H1 (cell line): Measurements from ENCODE around the gene DEK. TPM values are rescaled to one million over a fixed set of nuclear protein-coding genes. Genes with fewer than 3 reads are reported as not detected.

Source experiments
- CTCF ChIA-PET: fragments of 300-600 bp; sonication (Branson Sonifier 250); formaldehyde crosslinking; loops from one replicate; lab custom pipeline; 2021; ENCODE audit not compliant: partially characterized antibody; lab: Charles Lee
- POLR2A ChIA-PET: fragments of 300-600 bp; sonication (Branson Sonifier 250); formaldehyde crosslinking; loops from one replicate; lab custom pipeline; 2021; ENCODE audit warnings: inconsistent platforms; ENCODE audit not compliant: partially characterized antibody; lab: Charles Lee
- DNase-seq, 2 experiments: peaks; one replicate each; pipeline versions ENCODE4 v3.0.0 to v3.0.0-alpha.2; 2010 to 2022; ENCODE audit warnings: low spot score in 2 of 2, low read depth in 1 of 2, mixed read lengths in 1 of 2
- FAIRE-seq: peaks from 2 replicates; lab custom pipeline; 2011; peaks lifted over from hg19 to GRCh38; lab: Jason Lieb, UNC
- H2AFZ ChIP-seq: 2 replicates; pipeline ENCODE4 v1.8.1; 2012; ENCODE audit warnings: low read length, inconsistent platforms
- H2AK5ac ChIP-seq: 2 replicates; pipeline ENCODE4 v1.6.1; 2013; ENCODE audit warnings: low read depth, low read length
- H2BK120ac ChIP-seq: replicated peaks from 2 replicates; pipeline ENCODE3; 2013; ENCODE audit warnings: low read depth, low read length, inconsistent platforms
- H2BK12ac ChIP-seq: 2 replicates; pipeline ENCODE4 v1.6.1; 2013; ENCODE audit warnings: low read depth, low read length
- H2BK15ac ChIP-seq: 2 replicates; pipeline ENCODE4 v1.6.1; 2013; ENCODE audit warnings: low read length
- H2BK20ac ChIP-seq: 2 replicates; pipeline ENCODE4 v1.6.1; 2013; ENCODE audit warnings: low read length
- H2BK5ac ChIP-seq: 2 replicates; pipeline ENCODE4 v1.6.1; 2013; ENCODE audit warnings: low read depth, low read length
- H3K14ac ChIP-seq: 2 replicates; pipeline ENCODE4 v1.6.1; 2013; ENCODE audit warnings: inconsistent platforms; ENCODE audit not compliant: insufficient read length
- H3K18ac ChIP-seq: 2 replicates; pipeline ENCODE4 v1.6.1; 2013; ENCODE audit warnings: low read length; ENCODE audit errors: extremely low read depth
- H3K23ac ChIP-seq: 2 replicates; pipeline ENCODE4 v1.6.1; 2013; ENCODE audit warnings: inconsistent platforms; ENCODE audit not compliant: insufficient read length
- H3K23me2 ChIP-seq: 2 replicates; pipeline ENCODE4 v1.6.1; 2013; ENCODE audit warnings: low read depth, low read length
- H3K27ac ChIP-seq: 2 replicates; pipeline ENCODE4 v1.6.1; 2011; ENCODE audit warnings: low read depth, low read length, inconsistent platforms
- H3K27me3 ChIP-seq, 4 experiments: replicated peaks in 1 of 4; 1 replicate in 1 of 4; 2 replicates in 3 of 4; pipeline versions ENCODE4 v1.6.1 to v1.8.1; 2011 to 2013; ENCODE audit warnings: low read length in 3 of 4, mild to moderate bottlenecking in 3 of 4, inconsistent platforms in 2 of 4, mixed read lengths in 2 of 4, moderate library complexity in 1 of 4; ENCODE audit not compliant: control insufficient read depth in 3 of 4, insufficient read depth in 3 of 4; ENCODE audit errors: extremely low read depth in 1 of 4
- H3K36me3 ChIP-seq, 4 experiments: 2 replicates each; pipeline versions ENCODE4 v1.6.1 to v1.8.1; 2011 to 2013; ENCODE audit warnings: mild to moderate bottlenecking in 4 of 4, low read length in 3 of 4, moderate library complexity in 2 of 4, control low read depth in 1 of 4, inconsistent platforms in 1 of 4; ENCODE audit not compliant: insufficient read depth in 4 of 4, control insufficient read depth in 2 of 4
- H3K4ac ChIP-seq: replicated peaks from 2 replicates; pipeline ENCODE3; 2013; ENCODE audit warnings: low read length, low read depth, mixed read lengths, inconsistent platforms; ENCODE audit not compliant: insufficient read length
- H3K4me1 ChIP-seq, 4 experiments: replicated peaks in 1 of 4; 1 replicate in 1 of 4; 2 replicates in 3 of 4; pipeline versions ENCODE4 v1.6.1 to v1.8.1; 2011 to 2013; ENCODE audit warnings: low read length in 3 of 4, inconsistent platforms in 2 of 4, mixed read lengths in 1 of 4; ENCODE audit not compliant: insufficient read depth in 4 of 4, control insufficient read depth in 3 of 4
- H3K4me2 ChIP-seq, 2 experiments: 2 replicates each; pipeline versions ENCODE4 v1.6.1 to v1.8.1; 2011 to 2013; ENCODE audit warnings: low read depth in 2 of 2, low read length in 2 of 2, control low read depth in 1 of 2, inconsistent platforms in 1 of 2, mild to moderate bottlenecking in 1 of 2; ENCODE audit not compliant: insufficient read depth in 1 of 2
- H3K4me3 ChIP-seq, 4 experiments: fragments of 200-600, 300-600 bp in 1 of 4; sonication (generic), shearing (Covaris generic), sonication (Bioruptor Twin) in 1 of 4; 2 replicates each; pipeline versions ENCODE4 v1.5.1 to v1.8.1; 2011 to 2016; ENCODE audit warnings: low read length in 4 of 4, low read depth in 3 of 4, control low read depth in 2 of 4, inconsistent platforms in 2 of 4, mild to moderate bottlenecking in 2 of 4, mixed read lengths in 1 of 4, moderate library complexity in 1 of 4; ENCODE audit not compliant: insufficient read depth in 2 of 4; ENCODE audit errors: extremely low read depth in 1 of 4
- H3K56ac ChIP-seq: replicated peaks from 2 replicates; pipeline ENCODE3; 2013; ENCODE audit warnings: low read depth, mild to moderate bottlenecking, mixed read lengths, low read length, inconsistent platforms; ENCODE audit not compliant: insufficient read length
- H3K79me1 ChIP-seq: 2 replicates; pipeline ENCODE4 v1.6.1; 2013; ENCODE audit warnings: low read depth, low read length, control low read depth
- H3K79me2 ChIP-seq, 2 experiments: 2 replicates each; pipeline versions ENCODE4 v1.6.1 to v1.8.1; 2012 to 2013; ENCODE audit warnings: low read length in 2 of 2, mild to moderate bottlenecking in 2 of 2, inconsistent platforms in 1 of 2; ENCODE audit not compliant: insufficient read depth in 2 of 2, control insufficient read depth in 1 of 2
- H3K9ac ChIP-seq, 4 experiments: replicated peaks in 1 of 4; 1 replicate in 1 of 4; 2 replicates in 3 of 4; pipeline versions ENCODE4 v1.6.1 to v1.8.1; 2011 to 2013; ENCODE audit warnings: low read depth in 3 of 4, low read length in 3 of 4, control low read depth in 2 of 4, mild to moderate bottlenecking in 2 of 4, moderate library complexity in 2 of 4, inconsistent platforms in 1 of 4; ENCODE audit errors: extremely low read depth in 1 of 4
- H3K9me3 ChIP-seq, 2 experiments: 2 replicates each; pipeline versions ENCODE4 v1.6.1 to v1.8.1; 2012 to 2013; ENCODE audit warnings: mild to moderate bottlenecking in 2 of 2, moderate library complexity in 2 of 2, control low read depth in 1 of 2, inconsistent platforms in 1 of 2, low read depth in 1 of 2, low read length in 1 of 2, mixed read lengths in 1 of 2; ENCODE audit not compliant: insufficient read depth in 2 of 2
- H4K20me1 ChIP-seq, 2 experiments: replicated peaks in 1 of 2; 2 replicates each; pipeline versions ENCODE3 to v1.8.1; 2011 to 2013; ENCODE audit warnings: inconsistent platforms in 2 of 2, low read length in 2 of 2, mild to moderate bottlenecking in 1 of 2; ENCODE audit not compliant: insufficient read depth in 2 of 2, control insufficient read depth in 1 of 2
- H4K5ac ChIP-seq: 2 replicates; pipeline ENCODE4 v1.6.1; 2013; ENCODE audit warnings: low read length, low read depth, mixed read lengths, inconsistent platforms; ENCODE audit not compliant: insufficient read length
- H4K8ac ChIP-seq: 2 replicates; pipeline ENCODE4 v1.8.0; 2013; ENCODE audit warnings: mild to moderate bottlenecking, moderate library complexity, low read length, inconsistent platforms; ENCODE audit not compliant: insufficient read depth; ENCODE audit errors: extremely low read depth
- H4K91ac ChIP-seq: replicated peaks from 2 replicates; pipeline ENCODE3; 2013; ENCODE audit warnings: low read length, mixed read lengths, inconsistent platforms; ENCODE audit not compliant: insufficient read length
- SP1 ChIP-seq: IDR thresholded peaks from 2 replicates; pipeline ENCODE4 v1.6.1; 2011; ENCODE audit warnings: low read depth, low read length
- WGBS, 2 experiments: shearing (Covaris generic) in 1 of 2; methylation state at CpG; one replicate each; pipeline versions ENCODE4 v1.1.6 to v1.1.7; 2013 to 2015; ENCODE audit warnings: low lambda C conversion rate in 2 of 2, mixed read lengths in 2 of 2, inconsistent platforms in 1 of 2, low coverage in 1 of 2, missing lambda C conversion rate in 1 of 2; ENCODE audit not compliant: insufficient replicate concordance in 2 of 2, insufficient coverage in 1 of 2, insufficient read length in 1 of 2; ENCODE audit errors: extremely low coverage in 1 of 2, missing lambda C conversion rate in 1 of 2; 5-methylcytosine and 5-hydroxymethylcytosine counted together
- polyA plus RNA-seq, 7 experiments: library from polyadenylated mRNA; depleted of rRNA in 3 of 7; stranded (reverse) in 5 of 7; unstranded in 2 of 7; fragments of >200 nt in 5 of 7; fragments of 200-250 nt in 2 of 7; gene quantifications; 1 replicate in 5 of 7; 2 replicates in 1 of 7; 4 replicates in 1 of 7; pipeline versions ENCODE4 v1.2.1 to v1.2.3, GENCODE V29; 2011 to 2013; ENCODE audit warnings: missing spikeins in 2 of 7, mixed read lengths in 2 of 7
- total RNA-seq: library from RNA; stranded (reverse); fragmentation: NEBNext Ultra II Directional; extraction: Animal tissue kit (Norgen Biotek cat#: 25700); gene quantifications from 2 replicates; pipeline ENCODE4 v1.2.1, GENCODE V29; 2021

Gene DEK
- total and polyA plus RNA-seq, 2 of the 8 experiments (the other 6 are each of a cell fraction or from before 2014, with no cell fraction given) = 40.0 to 228 TPM

DNA sequence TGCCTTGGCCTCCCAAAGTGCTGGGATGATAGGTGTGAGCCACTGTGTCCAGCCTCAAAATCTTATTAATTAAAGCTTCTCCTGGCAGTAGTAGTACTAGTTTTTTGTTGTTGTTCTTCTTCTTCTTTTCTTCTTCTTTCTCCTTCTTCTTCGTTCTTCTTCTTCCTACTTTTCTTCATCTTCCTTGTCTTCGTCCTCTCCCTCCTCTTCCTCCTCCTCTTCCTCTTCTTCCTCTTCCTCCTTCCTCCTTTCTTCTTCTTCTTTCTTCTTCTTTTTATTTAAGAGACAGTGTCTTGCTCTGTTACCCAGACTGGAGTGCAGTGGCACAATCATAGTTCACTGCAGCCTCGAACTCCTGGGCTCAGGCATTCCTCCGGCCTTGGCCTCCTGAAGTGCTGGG is 17.2 kb upstream of the DEK start:
- DNase-seq = no peak
- no peak for TF ChIP-seq SP1
- WGBS, 2 experiments = 88 to 92% methylated on average over 2 to 4 of the region's 4 CpGs

More for the DNA sequence above, 17.2 kb upstream of the DEK start:
- no peak for FAIRE-seq
- Histone ChIP-seq H3K79me1 (no peaks in the 10 kb centered on the region), H2BK5ac (no peak overlapping the region), H4K8ac (no peak overlapping the region), H3K14ac (no peak overlapping the region), H3K56ac (no peak overlapping the region), H3K27me3 (peaks cover 5 to 22% (median 16%) of the 10 kb centered on the region in 4 experiments), H3K4me1 (peaks cover 0 to 3% (median 1%) of the 10 kb centered on the region in 4 experiments; a peak in 3 of 7 replicates), H3K79me2 (no peaks in the 10 kb centered on the region), H2BK120ac (no peak overlapping the region), H3K9ac (no peak overlapping the region), H4K20me1 (no peaks in the 10 kb centered on the region), H2AFZ (no peak overlapping the region), H3K36me3 (no peaks in the 10 kb centered on the region), H3K9me3 (no peaks in the 10 kb centered on the region), H3K18ac (no peak overlapping the region), H4K5ac (no peak overlapping the region), H3K4ac (no peak overlapping the region), H2BK12ac (no peak overlapping the region), H3K27ac (no peak overlapping the region), H2AK5ac (no peak overlapping the region), H3K23me2 (peaks cover 4% of the 10 kb centered on the region; the same call in 1 of the 2 replicates), H2BK20ac (no peak overlapping the region), H3K4me2 (no peak overlapping the region), H3K23ac (no peak overlapping the region), H4K91ac (no peak overlapping the region), H3K4me3 (no peak overlapping the region), H2BK15ac (no peak overlapping the region)
- ChIA-PET CTCF (interaction anchor here (1.0 kb wide), 1 partner anchor 62 kb away, joined by 3 read pairs; no protein-coding TSS in a partner anchor), POLR2A (interaction anchor here (1.3 kb wide), 1 partner anchor 17 kb away, joined by 6 read pairs; the partner anchor contains the start of gene DEK)
